SK-N-MC (cell line): Measurements from ENCODE around the gene GDF7.

Experiments used
- EZH2 ChIP-seq: fragments of 200-600 bp; sonication (generic); IDR thresholded peaks from one replicate; pipeline ENCODE4 v1.6.1; 2017; ENCODE audit warnings: antibody characterized with exemption
- FOXP2 ChIP-seq: optimal IDR thresholded peaks from 2 replicates; pipeline ENCODE3; 2011; ENCODE audit warnings: mild to moderate bottlenecking, moderate library complexity; ENCODE audit not compliant: insufficient read depth; ENCODE audit errors: extremely low read length, control extremely low read depth
- POLR2AphosphoS5 ChIP-seq: IDR thresholded peaks from 2 replicates; pipeline ENCODE4 v1.6.1; 2012; ENCODE audit warnings: mild to moderate bottlenecking, low read depth, low read length, borderline replicate concordance

- TF ChIP-seq EZH2 (no peak), FOXP2 (no peak), POLR2AphosphoS5 (no peak)
Measured at GRCh38 chr2:20696366-20696765, 29.4 kb downstream of the GDF7 start.
